Heart right ventricle (tissue), 16 donors: ENCODE results near the gene TBX15. TPM values are rescaled to one million over a fixed set of nuclear protein-coding genes. Genes with fewer than 3 reads are reported as not detected.

ENCODE experiments used
- ATAC-seq, 8 donors: fragments of 200-7000 bp; cut with Tn5 transposase; one replicate each; pipeline ENCODE4 v1.9.1; 2020; ENCODE audit warnings: mild to moderate bottlenecking in 8 of 8, moderate library complexity in 8 of 8, moderate number of reproducible peaks in 1 of 8
- DNase-seq, 2 donors: peaks; one replicate each; pipeline ENCODE4 v3.0.0-alpha.2; 2020
- H3K27ac ChIP-seq, 10 donors: fragments of 200-600 bp; sonication (generic) in 2 of 10; one replicate each; pipeline versions ENCODE4 v1.5.0 to v1.8.0; 2020 to 2022; ENCODE audit warnings: mild to moderate bottlenecking in 3 of 10
- H3K27me3 ChIP-seq, 7 donors: fragments of 200-600 bp; one replicate each; pipeline ENCODE4 v1.8.0; 2021 to 2022; ENCODE audit warnings: mild to moderate bottlenecking in 2 of 7
- H3K36me3 ChIP-seq, 9 donors: fragments of 200-600 bp; sonication (generic) in 1 of 9; one replicate each; pipeline versions ENCODE4 v1.5.0 to v1.8.0; 2020 to 2022; ENCODE audit warnings: mild to moderate bottlenecking in 2 of 9
- H3K4me1 ChIP-seq, 9 donors: fragments of 200-600 bp; sonication (generic) in 1 of 9; one replicate each; pipeline versions ENCODE4 v1.5.0 to v1.8.0; 2020 to 2022; ENCODE audit warnings: mild to moderate bottlenecking in 4 of 9
- H3K4me3 ChIP-seq, 10 donors: fragments of 200-600 bp; sonication (generic) in 2 of 10; one replicate each; pipeline versions ENCODE4 v1.5.0 to v1.8.0; 2020 to 2022; ENCODE audit warnings: mild to moderate bottlenecking in 7 of 10, moderate library complexity in 2 of 10
- H3K9me3 ChIP-seq, 11 donors: fragments of 200-600 bp in 10 of 11; sonication (generic) in 2 of 11; one replicate each; pipeline versions ENCODE4 v1.5.0 to v1.8.0; 2013 to 2022; ENCODE audit warnings: mild to moderate bottlenecking in 2 of 11, control low read depth in 1 of 11, moderate library complexity in 1 of 11
- CTCF ChIP-seq, 9 donors: fragments of 200-600 bp; sonication (generic) in 2 of 9; IDR thresholded peaks; one replicate each; pipeline versions ENCODE4 v1.5.0 to v1.8.0; 2021 to 2022; ENCODE audit warnings: antibody characterized with exemption in 9 of 9, mild to moderate bottlenecking in 5 of 9, moderate library complexity in 1 of 9
- WGBS, 2 donors: extraction: QIAGEN DNeasy Blood & Tissue Kit; methylation state at CpG; one replicate each; pipeline ENCODE4 v1.1.7; 2013; ENCODE audit warnings: inconsistent platforms in 1 of 2; 5-methylcytosine and 5-hydroxymethylcytosine counted together
- intact Hi-C, 10 donors: fragments of 100-400 bp; cut with DNase I; formaldehyde crosslinking; loops; one replicate each; pipeline versions ENCODE4 v1.11.1 to v1.14.2; 2022
- polyA plus RNA-seq, 2 donors: library from polyadenylated mRNA; stranded (reverse); fragments of 200-250 nt; gene quantifications; one replicate each; pipeline ENCODE4 v1.2.3, GENCODE V29; 2013
- total RNA-seq, 10 donors: library from RNA; stranded (reverse); fragmentation: NEBNext Ultra II Directional in 3 of 10; extraction: Animal tissue kit (Norgen Biotek cat#: 25700) in 3 of 10; gene quantifications; one replicate each; pipeline versions ENCODE4 v1.2.1 to v1.2.4, GENCODE V29; 2021 to 2023
- donor health status: Arrhythmogenic right ventricular cardiomyopathy.
- donor health status: ischemic (EF 13 %, LVEDD 7.1; RV severe dilation, severe dysfunction).
- donor health status: healthy with polysubstance abuse.
- donor health status: DM: no; HTN: yes; CAD: no.
- donor health status: DM: no; HTN: no; CAD: no.
- donor health status: ischemic (EF 25% LVEDD 6.9; RV normal size, moderate dysfunction).
- donor health status: ischemic (EF 25% LVEDD 5.7; RV mildly dilated, moderate dysfunction).
- donor health status: healthy.
- donor health status: DM: yes; HTN: yes; CAD: no.
- donor health status: Ischemic cardiomyopathy.
- donor health status: ischemic (EF 35%, LVEDD 5.7; RV mildly dilated, moderate dysfunction).
- donor health status: nonischemic (EF 11% LVEDD 7.7; RV severe dilation, severe dysfunction).
- donor health status: DM: yes; HTN: yes; CAD: no.
- donor health status: PGD.
- donor health status: ischemic (EF 29% LVEDD 5.4; RV normal size, mild dysfunction).
- donor health status: nonischemic (EF 23%, LVEDD 6.1; RV moderate dilation, normal function).

TBX15 gene
- total and polyA plus RNA-seq, 12 donors, result 0.18 to 1.1 (median 0.47) TPM

GRCh38 chr1:118902299-118902698 is 85.8 kb downstream of the TBX15 start:
- no peak for DNase-seq
- Histone ChIP-seq H3K4me3 (no peak overlapping the region), H3K9me3 (peaks cover 0 to 3% (median 0%) of the 10 kb centered on the region in 11 donors), H3K36me3 (no peaks in the 10 kb centered on the region), H3K27me3 (no peaks in the 10 kb centered on the region), H3K4me1 (no peaks in the 10 kb centered on the region), H3K27ac (no peak overlapping the region)
- no peak for ATAC-seq
- WGBS, 2 donors, result 89 to 91% methylated on average over 2 of the region's 2 CpGs
- no peak for TF ChIP-seq CTCF (IDR thresholded peaks at IDR 0.05)
- intact Hi-C loops, result loop anchor here in 1 of 10 donors (10.0 kb wide), 1 partner anchor 77 kb away; no protein-coding TSS in a partner anchor

GRCh38 chr1:118900643-118901440 is 87.3 kb downstream of the TBX15 start:
- Histone ChIP-seq H3K9me3 (peaks cover 0 to 3% (median 0%) of the 10 kb centered on the region in 11 donors), H3K4me3 (no peak overlapping the region), H3K27ac (no peak overlapping the region), H3K27me3 (no peaks in the 10 kb centered on the region), H3K36me3 (no peaks in the 10 kb centered on the region), H3K4me1 (no peaks in the 10 kb centered on the region)
- TF ChIP-seq CTCF (IDR thresholded peaks at IDR 0.05), result no peak
- intact Hi-C loops, result loop anchor here in 1 of 10 donors (10.0 kb wide), 1 partner anchor 76 kb away; no protein-coding TSS in a partner anchor
- ATAC-seq (no peak), DNase-seq (no peak)

GRCh38 chr1:118899340-118899739 is 88.8 kb downstream of the TBX15 start:
- 71 to 85% methylated on average over 3 of the region's 3 CpGs for WGBS, 2 donors

GRCh38 chr1:118898712-118899111 is 89.4 kb downstream of the TBX15 start:
- Histone ChIP-seq H3K4me3 (no peak overlapping the region), H3K9me3 (peaks cover 0 to 3% (median 0%) of the 10 kb centered on the region in 11 donors), H3K36me3 (no peaks in the 10 kb centered on the region), H3K4me1 (no peaks in the 10 kb centered on the region), H3K27me3 (no peaks in the 10 kb centered on the region), H3K27ac (no peak overlapping the region)
- no peak for ATAC-seq
- no peak for TF ChIP-seq CTCF (IDR thresholded peaks at IDR 0.05)
- no peak for DNase-seq
- intact Hi-C loops, result no loop called here
- 78 to 81% methylated on average over 3 of the region's 3 CpGs for WGBS, 2 donors

More at GRCh38 chr1:118899340-118899739, 88.8 kb downstream of the TBX15 start:
- ATAC-seq (no peak), DNase-seq (no peak)
- TF ChIP-seq CTCF (IDR thresholded peaks at IDR 0.05), result no peak
- intact Hi-C loops, result no loop called here
- no peak overlapping the region for H3K27ac ChIP-seq
- H3K4me3 ChIP-seq, result no peak overlapping the region
- no peaks in the 10 kb centered on the region for H3K27me3 ChIP-seq
- H3K36me3 ChIP-seq, result no peaks in the 10 kb centered on the region
- peaks cover 0 to 3% (median 0%) of the 10 kb centered on the region in 11 donors for H3K9me3 ChIP-seq
- no peaks in the 10 kb centered on the region for H3K4me1 ChIP-seq
